ENCODE data around the gene RAB23.

Gene RAB23

GRCh38 chr6:57147401-57147800 is 74.7 kb downstream of the RAB23 start:
- no peak overlapping the region for H3K27ac ChIP-seq
- TF ChIP-seq CTCF (IDR thresholded peaks at IDR 0.05) (no peak), ZFX (IDR thresholded peaks at IDR 0.05; ENCODE audit: borderline replicate concordance) (no peak)

GRCh38 chr6:57143690-57144089 is 78.4 kb downstream of the RAB23 start:
- no peak for TF ChIP-seq CTCF (IDR thresholded peaks at IDR 0.05)
- TF ChIP-seq ZFX (IDR thresholded peaks at IDR 0.05; ENCODE audit: borderline replicate concordance), result no peak
- no peak overlapping the region for H3K27ac ChIP-seq

GRCh38 chr6:57142178-57142525 is 80.0 kb downstream of the RAB23 start:
- no peak for TF ChIP-seq ZFX (IDR thresholded peaks at IDR 0.05; ENCODE audit: borderline replicate concordance)
- no peak for TF ChIP-seq CTCF (IDR thresholded peaks at IDR 0.05)
- H3K27ac ChIP-seq, result no peak overlapping the region

GRCh38 chr6:57141451-57142177 is 80.5 kb downstream of the RAB23 start:
- TF ChIP-seq ZFX (IDR thresholded peaks at IDR 0.05; ENCODE audit: borderline replicate concordance) (no peak), CTCF (IDR thresholded peaks at IDR 0.05) (no peak)
- no peak overlapping the region for H3K27ac ChIP-seq

- no peak for TF ChIP-seq CTCF (IDR thresholded peaks at IDR 0.05)
- TF ChIP-seq ZFX (IDR thresholded peaks at IDR 0.05; ENCODE audit: borderline replicate concordance), result no peak
Measured at GRCh38 chr6:57138026-57138425, 84.1 kb downstream of the RAB23 start.

GRCh38 chr6:57137350-57137749 is 84.8 kb downstream of the RAB23 start:
- no peak overlapping the region for H3K27ac ChIP-seq
- no peak for TF ChIP-seq CTCF (IDR thresholded peaks at IDR 0.05)
- no peak for TF ChIP-seq ZFX (IDR thresholded peaks at IDR 0.05; ENCODE audit: borderline replicate concordance)

More at GRCh38 chr6:57138026-57138425, 84.1 kb downstream of the RAB23 start:
- H3K27ac ChIP-seq, result no peak overlapping the region
